Epidermal melanocyte (primary cell): ENCODE data around the gene ESCO1.
"Not testable (repeated sequence)": the region's sequence is repeated elsewhere in the genome, so short reads cannot be mapped to it uniquely, and the experiment has no call there.

Experiments used
- DNase-seq: peaks from one replicate; pipeline ENCODE4 v3.0.0; 2011; ENCODE audit warnings: low spot score; ENCODE audit not compliant: insufficient read length

The ESCO1 gene

DNA sequence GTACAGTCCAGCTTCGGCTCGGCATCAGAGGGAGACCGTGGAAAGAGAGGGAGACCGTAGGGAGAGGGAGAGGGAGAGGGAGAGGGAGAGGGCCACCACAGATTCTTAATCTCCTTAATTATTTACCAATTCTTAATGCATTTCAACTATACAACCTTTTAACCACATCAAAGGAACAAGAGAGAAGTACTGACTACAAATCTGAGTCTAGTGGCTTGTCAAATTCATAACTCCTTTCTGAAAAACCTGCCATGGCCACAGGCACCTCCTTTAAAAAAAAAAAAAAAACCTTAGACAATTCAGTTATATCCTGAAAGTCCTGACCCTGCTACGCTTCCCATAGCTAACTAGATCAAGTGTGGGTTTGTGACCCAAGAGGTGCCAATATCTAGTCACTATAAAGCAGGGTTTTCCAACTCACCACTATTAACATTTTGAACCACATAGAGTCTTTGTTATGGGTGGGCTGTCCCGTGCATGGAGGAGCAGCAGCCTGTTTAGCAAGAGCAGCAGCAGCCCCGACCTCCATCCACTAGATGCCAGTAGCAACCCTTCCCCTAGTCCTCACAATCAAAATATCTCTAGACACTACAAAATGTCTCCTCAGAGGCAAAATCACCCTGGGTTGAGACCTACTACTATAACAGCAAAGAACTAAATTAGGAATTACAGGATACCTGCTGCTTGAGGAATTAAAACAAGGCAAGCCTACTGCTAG lies 6.8 kb downstream of the ESCO1 start:
- no peak for DNase-seq

- not testable (repeated sequence) for DNase-seq
Observed at GRCh38 chr18:21592361-21592760, 8.1 kb downstream of the ESCO1 start.

- no peak for DNase-seq
Observed at GRCh38 chr18:21584391-21584790, 16.1 kb downstream of the ESCO1 start.

GRCh38 chr18:21575656-21576055 lies 24.8 kb downstream of the ESCO1 start:
- DNase-seq, result no peak

GRCh38 chr18:21571772-21572171 lies 28.7 kb downstream of the ESCO1 start:
- no peak for DNase-seq

DNA sequence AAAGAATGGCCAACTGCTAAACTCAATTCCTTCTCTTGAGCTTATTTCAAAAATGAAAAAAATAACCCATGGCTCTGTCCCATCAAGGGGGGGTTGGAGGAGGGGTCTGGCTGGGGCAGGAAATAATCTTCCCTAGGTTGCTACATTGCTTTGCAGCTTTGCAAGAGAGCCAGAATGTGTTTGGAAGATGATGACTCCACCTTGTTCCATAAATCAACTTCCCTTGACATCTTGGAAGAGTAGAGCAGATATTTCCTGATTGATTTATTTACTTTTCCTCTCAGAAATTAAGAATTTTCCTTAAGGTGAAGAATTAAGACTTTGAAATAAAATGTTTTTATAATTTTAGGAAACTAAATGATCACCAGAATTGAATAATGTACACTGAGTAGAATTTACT lies 41.3 kb downstream of the ESCO1 start:
- no peak for DNase-seq

DNA sequence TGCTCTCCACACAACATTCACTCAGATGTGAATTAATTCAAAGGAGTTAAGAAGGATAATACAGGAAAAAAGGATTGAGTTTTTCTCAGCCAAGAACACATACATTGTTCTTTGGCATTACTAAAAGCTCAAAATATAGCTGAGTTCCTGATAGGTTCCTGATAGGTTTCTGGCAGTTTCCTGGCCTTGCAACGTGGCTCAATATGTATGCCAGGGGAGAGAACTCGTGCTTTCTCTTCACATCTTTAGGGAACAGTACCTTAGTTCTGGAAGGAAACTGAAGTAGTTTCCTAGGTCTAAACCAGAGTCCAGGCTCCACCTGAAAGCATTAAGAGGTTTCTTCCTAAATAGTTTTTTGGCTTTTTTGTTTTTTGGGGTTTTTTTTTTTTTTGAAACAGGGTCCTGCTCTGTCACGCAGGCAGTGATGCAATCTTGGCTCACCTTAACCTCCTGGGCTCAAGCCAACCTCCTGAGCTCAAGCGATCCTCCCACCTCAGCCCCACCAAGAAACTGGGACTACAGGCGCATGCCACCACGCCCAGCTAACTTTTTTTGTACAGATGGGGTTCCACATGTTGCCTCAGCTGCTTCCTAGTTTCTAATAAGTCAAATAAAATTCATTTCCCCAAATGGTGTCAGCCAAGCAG lies 42.8 kb downstream of the ESCO1 start:
- DNase-seq, result no peak

DNA sequence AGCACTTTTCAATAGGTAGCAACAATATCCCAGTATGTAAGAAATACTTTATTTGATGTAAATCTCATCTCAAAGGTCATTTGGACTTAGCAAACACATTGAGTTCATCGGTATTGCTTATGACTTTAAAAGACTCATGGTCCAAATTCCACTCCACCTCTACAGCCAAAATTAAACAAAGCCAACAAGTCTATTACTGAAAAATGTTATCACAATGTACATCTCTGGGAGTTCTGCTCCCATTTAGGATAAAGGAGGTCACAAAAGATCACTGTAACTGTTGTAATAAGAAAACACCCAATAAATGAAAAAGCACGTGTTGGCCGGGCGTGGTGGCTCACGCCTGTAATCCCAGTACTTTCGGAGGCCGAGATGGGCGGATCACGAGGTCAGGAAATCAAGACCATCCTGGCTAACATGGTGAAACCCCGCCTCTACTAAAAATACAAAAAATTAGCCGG lies 50.0 kb downstream of the ESCO1 start:
- no peak for DNase-seq

DNA sequence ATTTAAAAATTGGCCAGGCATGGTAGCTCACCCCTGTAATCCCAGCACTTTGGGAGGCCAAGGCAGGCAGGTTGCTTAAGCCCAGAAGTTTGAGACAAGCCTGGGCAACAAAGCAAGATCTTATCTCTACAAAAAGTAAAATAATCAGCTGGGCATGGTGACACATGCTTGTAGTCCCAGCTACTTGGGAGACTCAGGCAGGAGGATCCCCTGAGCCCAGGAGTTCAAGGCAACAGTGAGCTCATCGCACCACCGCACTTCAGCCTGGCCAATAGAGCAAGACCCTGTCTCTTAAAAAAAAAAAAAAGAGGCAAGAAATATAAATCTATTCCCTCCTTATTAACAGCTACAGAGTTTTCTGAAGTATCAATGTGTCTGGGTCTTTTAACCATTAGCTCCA lies 51.9 kb downstream of the ESCO1 start:
- no peak for DNase-seq

- no peak for DNase-seq
Observed at GRCh38 chr18:21546423-21546822, 54.1 kb downstream of the ESCO1 start.

GRCh38 chr18:21538230-21538629 lies 62.3 kb downstream of the ESCO1 start:
- no peak for DNase-seq

DNA sequence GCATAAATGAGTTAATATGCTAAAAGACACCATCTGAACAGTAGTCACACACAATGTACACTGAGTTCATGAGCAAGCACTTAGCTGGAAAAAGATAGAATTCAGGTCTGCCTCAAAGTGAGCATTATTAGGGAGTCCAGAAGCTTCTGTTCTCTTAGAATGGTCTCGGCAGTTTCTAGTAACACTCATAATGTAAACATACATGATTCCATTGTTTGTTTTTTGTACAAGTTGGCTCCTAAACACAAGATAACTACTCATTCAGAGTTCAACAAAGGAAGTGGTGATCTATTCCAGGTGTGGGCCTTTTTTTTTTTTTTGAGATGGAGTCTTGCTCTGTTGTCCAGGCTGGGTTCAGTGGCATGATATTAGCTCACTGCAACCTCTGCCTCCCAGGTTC lies 66.2 kb downstream of the ESCO1 start:
- no peak for DNase-seq

GRCh38 chr18:21526463-21526862 lies 74.0 kb downstream of the ESCO1 start:
- DNase-seq, result no peak

- DNase-seq, result no peak
Observed at GRCh38 chr18:21525916-21526315, 74.6 kb downstream of the ESCO1 start.

- DNase-seq, result no peak
Observed at GRCh38 chr18:21522530-21522929, 78.0 kb downstream of the ESCO1 start.

DNA sequence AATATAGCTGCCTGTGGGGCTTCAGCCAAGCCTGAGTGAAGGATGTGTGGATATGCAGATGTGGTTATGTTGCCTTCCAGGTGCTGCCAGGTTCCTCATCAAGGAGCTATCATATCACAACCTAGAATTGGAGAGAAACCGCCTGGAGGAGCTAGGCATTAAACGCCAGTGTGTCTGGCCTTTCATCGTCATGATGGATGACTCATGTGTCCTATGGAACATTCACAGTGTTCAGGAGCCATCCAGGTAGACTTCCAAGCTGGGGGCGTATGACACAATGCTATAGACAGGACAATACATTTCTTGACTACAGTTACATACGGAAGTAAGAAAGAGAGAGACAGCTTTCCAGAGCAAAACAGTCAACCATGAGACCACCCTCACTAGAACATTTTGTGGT lies 86.8 kb downstream of the ESCO1 start:
- no peak for DNase-seq

DNA sequence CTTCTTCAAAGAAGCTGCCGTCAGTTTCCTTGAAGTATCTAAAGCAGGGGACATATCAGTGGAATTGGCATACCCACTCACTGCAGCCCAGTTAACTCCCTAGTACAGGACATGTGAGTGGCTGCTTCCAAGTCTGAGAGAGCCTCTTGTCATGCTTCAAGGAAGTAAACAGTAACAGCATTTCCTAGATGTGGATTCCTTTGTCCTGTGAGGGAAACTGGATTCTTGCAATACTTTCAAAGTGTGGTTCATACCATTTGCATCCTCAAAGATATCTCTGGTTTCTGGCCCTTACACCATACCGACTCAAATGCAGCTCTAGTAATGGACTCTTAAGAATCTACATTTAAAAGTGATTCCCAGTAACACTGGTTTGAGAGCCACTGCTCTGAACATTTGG lies 87.2 kb downstream of the ESCO1 start:
- no peak for DNase-seq

DNA sequence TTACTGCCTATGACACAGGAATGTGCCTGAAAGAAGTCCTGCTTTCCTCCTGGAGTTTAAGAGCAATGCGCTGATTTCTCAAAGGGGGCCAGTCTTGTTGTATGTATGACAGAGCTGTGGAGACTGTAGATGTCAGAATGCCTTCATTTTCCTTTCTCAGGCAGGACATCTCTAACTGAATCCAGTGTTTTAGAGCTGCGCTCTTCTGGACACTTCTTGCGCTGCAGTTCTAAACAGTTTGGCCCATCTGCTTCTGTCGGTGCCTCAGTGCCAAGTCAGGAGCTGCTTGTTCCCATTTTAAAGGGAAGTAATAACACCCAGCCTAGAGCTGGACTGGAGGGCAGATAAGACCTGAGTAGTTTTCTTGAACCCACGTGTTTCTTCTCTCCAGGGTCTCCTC lies 91.4 kb downstream of the ESCO1 start:
- DNase-seq, result no peak

- no peak for DNase-seq
Observed at GRCh38 chr18:21507913-21508701, 92.4 kb downstream of the ESCO1 start.

- no peak for DNase-seq
Observed at GRCh38 chr18:21502661-21503060, 97.8 kb downstream of the ESCO1 start.

GRCh38 chr18:21499997-21500396 lies 100.5 kb downstream of the ESCO1 start:
- no peak for DNase-seq

GRCh38 chr18:21496277-21496835 lies 104.1 kb downstream of the ESCO1 start:
- no peak for DNase-seq
